Mesodermal cell (in vitro differentiated cells): Measurements from ENCODE around the gene ADAMTS2.

ENCODE experiments used
- H3K27ac ChIP-seq: 2 replicates; pipeline ENCODE4 v1.7.0; 2013; ENCODE audit warnings: mild to moderate bottlenecking, low read depth, low read length, moderate library complexity; ENCODE audit not compliant: severe bottlenecking
- H3K36me3 ChIP-seq: 2 replicates; pipeline ENCODE4 v1.7.1; 2013; ENCODE audit warnings: mild to moderate bottlenecking, low read length, moderate library complexity; ENCODE audit not compliant: control insufficient read depth, insufficient read depth
- H3K4me1 ChIP-seq: one replicate; pipeline ENCODE4 v1.7.1; 2013; ENCODE audit warnings: mild to moderate bottlenecking, low read length; ENCODE audit not compliant: insufficient read depth, control insufficient read depth, poor library complexity, severe bottlenecking
- H3K4me3 ChIP-seq: 2 replicates; pipeline ENCODE4 v1.7.0; 2013; ENCODE audit warnings: low read length, control low read depth, mild to moderate bottlenecking; ENCODE audit not compliant: insufficient read depth, poor library complexity, severe bottlenecking; ENCODE audit errors: extremely low read depth
- H3K9me3 ChIP-seq: 2 replicates; pipeline ENCODE4 v1.7.1; 2013; ENCODE audit warnings: mild to moderate bottlenecking, low read length, moderate library complexity; ENCODE audit not compliant: control insufficient read depth
- WGBS, 2 experiments: methylation state at CpG; one replicate each; pipeline ENCODE4 v1.1.5; 2013; ENCODE audit warnings: missing lambda C conversion rate in 2 of 2; ENCODE audit not compliant: insufficient coverage in 2 of 2; 5-methylcytosine and 5-hydroxymethylcytosine counted together

The ADAMTS2 gene

GRCh38 chr5:179342577-179342976, 2.7 kb downstream of the ADAMTS2 start:
- no peak overlapping the region for H3K4me3 ChIP-seq
- no peak overlapping the region for H3K27ac ChIP-seq
- 49 to 72% methylated on average over 6 to 9 of the region's 13 CpGs for WGBS, 2 experiments

GRCh38 chr5:179340465-179340864, 4.8 kb downstream of the ADAMTS2 start:
- Histone ChIP-seq H3K4me1 (peaks cover 7% of the 10 kb centered on the region), H3K36me3 (no peaks in the 10 kb centered on the region), H3K9me3 (no peaks in the 10 kb centered on the region), H3K4me3 (no peak overlapping the region), H3K27ac (no peak overlapping the region)
- 90 to 98% methylated on average over 4 of the region's 8 CpGs for WGBS, 2 experiments

More at GRCh38 chr5:179342577-179342976, 2.7 kb downstream of the ADAMTS2 start:
- Histone ChIP-seq H3K4me1 (peaks cover 13% of the 10 kb centered on the region), H3K9me3 (no peaks in the 10 kb centered on the region), H3K36me3 (no peaks in the 10 kb centered on the region)

DNA sequence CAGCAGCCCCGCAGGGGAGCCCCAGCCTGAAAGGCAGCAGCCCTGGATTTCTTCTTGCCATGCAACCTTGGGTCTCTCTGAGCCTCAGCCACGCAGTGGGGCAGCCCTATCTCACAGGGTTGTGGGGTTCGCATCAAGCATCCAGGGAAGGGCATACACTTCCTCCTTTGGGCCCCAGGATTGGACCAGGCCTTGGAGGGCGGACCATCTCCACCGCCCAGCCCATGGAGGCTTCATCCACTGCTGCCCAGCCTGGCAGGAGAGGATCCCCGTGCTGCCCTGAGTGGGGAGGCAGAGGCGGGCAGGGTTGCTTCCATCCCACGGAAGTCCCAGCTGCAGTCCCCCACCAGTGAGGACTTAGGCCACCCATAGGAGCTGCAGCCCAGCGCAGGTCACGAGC, 5.3 kb downstream of the ADAMTS2 start:
- H3K36me3 ChIP-seq, result no peaks in the 10 kb centered on the region
- H3K27ac ChIP-seq, result no peak overlapping the region
- 91 to 93% methylated on average over 8 to 10 of the region's 10 CpGs for WGBS, 2 experiments
- no peak overlapping the region for H3K4me3 ChIP-seq
- H3K4me1 ChIP-seq, result peaks cover 7% of the 10 kb centered on the region
- no peaks in the 10 kb centered on the region for H3K9me3 ChIP-seq

GRCh38 chr5:179339081-179339480, 6.2 kb downstream of the ADAMTS2 start:
- Histone ChIP-seq H3K4me3 (no peak overlapping the region), H3K36me3 (no peaks in the 10 kb centered on the region), H3K9me3 (no peaks in the 10 kb centered on the region), H3K27ac (no peak overlapping the region), H3K4me1 (peaks cover 7% of the 10 kb centered on the region)
- 85 to 91% methylated on average over 4 to 5 of the region's 5 CpGs for WGBS, 2 experiments

GRCh38 chr5:179337796-179338676, 7.2 kb downstream of the ADAMTS2 start:
- 82 to 89% methylated on average over 16 to 19 of the region's 23 CpGs for WGBS, 2 experiments
- Histone ChIP-seq H3K36me3 (no peaks in the 10 kb centered on the region), H3K4me1 (peaks cover 4% of the 10 kb centered on the region), H3K27ac (no peak overlapping the region), H3K4me3 (no peak overlapping the region), H3K9me3 (no peaks in the 10 kb centered on the region)

GRCh38 chr5:179336871-179337795, 8.1 kb downstream of the ADAMTS2 start:
- Histone ChIP-seq H3K9me3 (no peaks in the 10 kb centered on the region), H3K4me3 (no peak overlapping the region), H3K4me1 (no peaks in the 10 kb centered on the region), H3K36me3 (no peaks in the 10 kb centered on the region), H3K27ac (no peak overlapping the region)
- WGBS, 2 experiments, result 93 to 95% methylated on average over 25 of the region's 25 CpGs

GRCh38 chr5:179336126-179336870, 9.0 kb downstream of the ADAMTS2 start:
- Histone ChIP-seq H3K27ac (no peak overlapping the region), H3K4me1 (no peaks in the 10 kb centered on the region), H3K4me3 (no peak overlapping the region), H3K9me3 (no peaks in the 10 kb centered on the region), H3K36me3 (no peaks in the 10 kb centered on the region)
- 78 to 83% methylated on average over 32 of the region's 36 CpGs for WGBS, 2 experiments

DNA sequence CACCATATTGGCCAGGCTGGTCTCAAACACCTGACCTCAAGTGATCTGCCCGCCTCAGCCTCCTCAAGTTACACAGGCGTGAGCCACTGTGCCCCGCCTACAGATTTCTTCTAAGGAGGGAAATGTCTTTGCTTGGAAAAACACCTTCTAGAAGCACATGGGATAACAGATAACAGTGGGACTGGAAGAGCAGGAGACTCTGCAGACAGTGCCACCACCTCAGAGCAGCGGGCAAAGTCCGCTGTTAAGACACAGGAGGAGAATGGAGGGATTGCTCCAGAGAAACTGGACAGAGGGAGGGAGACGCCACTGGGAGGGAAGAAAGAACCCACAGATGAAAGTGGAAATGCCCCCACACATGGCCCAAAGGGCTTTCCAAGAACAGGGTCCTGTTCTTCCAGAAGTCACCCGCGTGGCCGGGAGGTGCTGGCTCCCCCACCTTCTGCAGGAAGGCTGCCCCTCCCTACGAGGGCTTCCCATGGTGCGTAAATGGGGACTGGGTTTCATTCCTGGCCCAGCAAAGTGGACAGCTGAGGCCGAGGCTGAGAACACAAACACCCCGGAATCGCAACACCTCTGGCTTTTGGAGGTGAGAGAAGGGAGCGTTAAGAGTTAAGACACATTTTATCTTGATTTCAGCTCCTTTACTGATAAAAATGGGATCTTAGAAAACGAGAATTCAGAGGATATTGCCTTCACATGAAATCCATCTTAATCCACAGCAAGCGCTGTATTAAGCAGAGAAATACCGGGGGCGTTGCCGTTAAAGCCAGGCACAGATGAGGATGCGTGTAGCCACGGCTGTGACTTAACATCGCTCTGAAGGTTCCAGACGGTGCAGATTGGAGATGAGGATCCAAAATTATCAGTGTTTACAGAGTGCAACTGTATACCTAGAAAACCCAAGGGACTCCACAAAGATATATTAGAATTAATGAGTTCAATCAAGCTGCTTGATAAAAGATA, 11.2 kb downstream of the ADAMTS2 start:
- WGBS, 2 experiments, result 83 to 85% methylated on average over 10 to 18 of the region's 24 CpGs
- H3K27ac ChIP-seq, result no peak overlapping the region
- no peak overlapping the region for H3K4me3 ChIP-seq

DNA sequence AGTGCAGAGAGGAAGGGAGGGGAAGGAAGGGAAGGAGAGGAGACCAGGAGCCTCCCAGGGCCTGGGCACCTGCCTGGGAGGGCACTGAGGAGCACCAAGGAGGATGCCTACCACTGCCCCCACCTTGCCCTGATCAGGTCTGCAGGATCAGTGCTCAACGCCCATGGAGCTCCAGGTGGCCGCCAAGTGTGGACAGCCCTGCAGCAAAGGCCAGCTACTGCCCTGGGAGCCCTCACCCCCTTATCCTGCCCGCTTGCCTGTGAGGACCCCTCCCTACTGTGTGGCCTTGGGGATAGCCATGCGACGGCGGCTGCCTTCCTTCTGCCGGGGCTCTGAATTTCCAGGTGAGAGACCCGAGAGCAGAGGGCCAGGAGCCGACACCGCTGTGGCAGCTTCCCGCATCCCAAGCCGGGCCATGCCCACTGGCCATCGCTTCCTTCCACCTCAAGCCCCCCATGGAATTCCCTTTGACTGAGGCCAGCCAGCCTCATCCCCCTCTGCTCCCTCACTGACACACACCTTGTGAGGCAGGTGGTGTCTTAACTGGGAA, 12.4 kb downstream of the ADAMTS2 start:
- no peaks in the 10 kb centered on the region for H3K9me3 ChIP-seq
- H3K27ac ChIP-seq, result no peak overlapping the region
- H3K36me3 ChIP-seq, result no peaks in the 10 kb centered on the region
- no peak overlapping the region for H3K4me3 ChIP-seq
- H3K4me1 ChIP-seq, result no peaks in the 10 kb centered on the region
- WGBS, 2 experiments, result 77 to 85% methylated on average over 11 to 13 of the region's 13 CpGs

More for the DNA sequence above, 11.2 kb downstream of the ADAMTS2 start:
- Histone ChIP-seq H3K36me3 (no peaks in the 10 kb centered on the region), H3K4me1 (no peaks in the 10 kb centered on the region), H3K9me3 (no peaks in the 10 kb centered on the region)
